Panc1 (cell line): ENCODE data around the gene PPP2R1A. TPM values are rescaled to one million over a fixed set of nuclear protein-coding genes. Genes with fewer than 3 reads are reported as not detected.

ENCODE experiments used
- ATAC-seq: fragments of 200-7000 bp; cut with Tn5 transposase; 2 replicates; pipeline ENCODE4 v1.9.1; 2020; ENCODE audit warnings: mild to moderate bottlenecking, moderate library complexity
- BruUV-seq: library from RNA; stranded (reverse); fragments of 400-500 nt; replicated peaks from 2 replicates; lab custom pipeline; 2021; lab: Mats Ljungman, UMichigan
- CTCF ChIA-PET: fragments of 300-600 bp; sonication (Branson Sonifier 250); formaldehyde crosslinking; loops from one replicate; lab custom pipeline; 2022; ENCODE audit warnings: antibody characterized with exemption; lab: Charles Lee
- POLR2A ChIA-PET: fragments of 300-600 bp; sonication (Branson Sonifier 250); formaldehyde crosslinking; loops from one replicate; lab custom pipeline; 2022; ENCODE audit warnings: antibody characterized with exemption; lab: Charles Lee
- DNase-seq: peaks from one replicate; pipeline ENCODE4 v3.0.0-alpha.2; 2010; ENCODE audit warnings: low read depth, low spot score
- H3K27ac ChIP-seq: 2 replicates; pipeline ENCODE4 v1.5.1; 2011; ENCODE audit warnings: mild to moderate bottlenecking, low read length, inconsistent platforms
- H3K27me3 ChIP-seq: fragments of 200-500 bp; sonication (Bioruptor generic); 2 replicates; pipeline ENCODE4 v1.6.0; 2014; ENCODE audit warnings: low read length, inconsistent platforms; ENCODE audit not compliant: control insufficient read depth, insufficient read depth
- H3K36me3 ChIP-seq: fragments of 200-500 bp; sonication (Bioruptor generic); 2 replicates; pipeline ENCODE4 v1.5.1; 2014; ENCODE audit warnings: inconsistent platforms, mild to moderate bottlenecking, low read length, moderate library complexity; ENCODE audit not compliant: control insufficient read depth, insufficient read depth
- H3K4me1 ChIP-seq: 2 replicates; pipeline ENCODE4 v1.5.1; 2011; ENCODE audit warnings: inconsistent platforms, mild to moderate bottlenecking, low read length, moderate library complexity; ENCODE audit not compliant: control insufficient read depth, insufficient read depth
- H3K4me3 ChIP-seq, 2 experiments: 2 replicates each; pipeline ENCODE4 v1.5.1; 2011 to 2012; ENCODE audit warnings: low read depth in 2 of 2, low read length in 2 of 2, mild to moderate bottlenecking in 2 of 2, inconsistent platforms in 1 of 2, moderate library complexity in 1 of 2
- H3K9me3 ChIP-seq: fragments of 200-500 bp; sonication (Bioruptor generic); 2 replicates; pipeline ENCODE4 v1.5.1; 2014; ENCODE audit warnings: low read depth, mild to moderate bottlenecking, inconsistent platforms, low read length, moderate library complexity; ENCODE audit not compliant: control insufficient read depth, insufficient read depth
- CTCF ChIP-seq: fragments of 450-650 bp; IDR thresholded peaks from 2 replicates; pipeline ENCODE4 v1.5.1; 2017; ENCODE audit warnings: mild to moderate bottlenecking
- POLR2AphosphoS5 ChIP-seq: IDR thresholded peaks from 2 replicates; pipeline ENCODE4 v1.6.1; 2012; ENCODE audit warnings: mild to moderate bottlenecking, low read depth, low read length, moderate library complexity
- REST ChIP-seq, 2 experiments: IDR thresholded peaks; 2 replicates each; pipeline ENCODE4 v1.6.1; 2011 to 2012; ENCODE audit warnings: low read depth in 2 of 2, control low read depth in 1 of 2, low read length in 1 of 2, mild to moderate bottlenecking in 1 of 2, moderate library complexity in 1 of 2; ENCODE audit not compliant: insufficient read depth in 1 of 2
- SIN3A ChIP-seq: IDR thresholded peaks from 2 replicates; pipeline ENCODE4 v1.6.1; 2012; ENCODE audit warnings: low read depth, mild to moderate bottlenecking, low read length, moderate library complexity, borderline replicate concordance; ENCODE audit not compliant: insufficient read depth
- TCF7L2 ChIP-seq: IDR thresholded peaks from 2 replicates; pipeline ENCODE4 v1.6.1; 2011; ENCODE audit warnings: mild to moderate bottlenecking, low read depth, low read length, inconsistent platforms
- in situ Hi-C: cut with HindIII; loops from 2 replicates; pipeline ENCODE4 v1.10.0; 2016; ENCODE audit warnings: low sequenced_read_pairs, low pct_unique_long_range_greater_than_20kb
- intact Hi-C: fragments of 100-400 bp; cut with micrococcal nuclease; formaldehyde crosslinking; loops from one replicate; pipeline ENCODE4 v1.10.0; 2022; ENCODE audit not compliant: unreplicated experiment
- total RNA-seq: library from RNA; stranded (reverse); gene quantifications from one replicate; pipeline ENCODE4 v1.2.1, GENCODE V29; 2021; ENCODE audit not compliant: unreplicated experiment

PPP2R1A gene
- total RNA-seq, 1 experiment from 2014 or later: 146 TPM

GRCh38 chr19:52155596-52156359 is 34.1 kb upstream of the PPP2R1A start:
- H3K36me3 ChIP-seq: no peaks in the 10 kb centered on the region
- H3K27me3 ChIP-seq: no peaks in the 10 kb centered on the region
- in situ Hi-C loops: no loop called here
- no peak for DNase-seq
- no peaks in the 10 kb centered on the region for H3K4me1 ChIP-seq
- no TSS peak for BruUV-seq
- ChIA-PET POLR2A (no interaction called here), CTCF (no interaction called here)
- TF ChIP-seq SIN3A (no peak), TCF7L2 (no peak)
- ATAC-seq: no peak
- intact Hi-C loops: no loop called here
- H3K27ac ChIP-seq: no peak overlapping the region
- H3K9me3 ChIP-seq: peaks cover 35% of the 10 kb centered on the region; the same call in 1 of the 2 replicates
- H3K4me3 ChIP-seq: no peak overlapping the region

- TF ChIP-seq REST (IDR thresholded peaks at IDR 0.05; ENCODE audit: insufficient read depth in 1 of 2, low read depth in 2 of 2, low read length in 1 of 2) (no peak), TCF7L2 (no peak), POLR2AphosphoS5 (no peak), CTCF (no peak), SIN3A (no peak)
- Histone ChIP-seq H3K4me3 (peak overlapping the region; percentile 93 to 94), H3K4me1 (no peaks in the 10 kb centered on the region), H3K9me3 (no peaks in the 10 kb centered on the region), H3K27ac (peak overlapping the region; percentile 70), H3K27me3 (no peaks in the 10 kb centered on the region), H3K36me3 (no peaks in the 10 kb centered on the region)
- intact Hi-C loops: no loop called here
- BruUV-seq: no TSS peak
- CTCF ChIA-PET: no interaction called here
- no peak for DNase-seq
- POLR2A ChIA-PET: no interaction called here
- in situ Hi-C loops: no loop called here
- ATAC-seq: 0 out of 2 replicates have a peak, but pooled peaks have one; percentile 55
These were observed 19.5 kb upstream of the PPP2R1A start for GRCh38 chr19:52170304-52170703.

- no peaks in the 10 kb centered on the region for H3K4me1 ChIP-seq
- no peak for DNase-seq
- no peaks in the 10 kb centered on the region for H3K27me3 ChIP-seq
- no peak for TF ChIP-seq REST (IDR thresholded peaks at IDR 0.05; ENCODE audit: insufficient read depth in 1 of 2, low read depth in 2 of 2, low read length in 1 of 2)
- ChIA-PET CTCF (no interaction called here), POLR2A (no interaction called here)
- no peaks in the 10 kb centered on the region for H3K36me3 ChIP-seq
- intact Hi-C loops (no loop called here), in situ Hi-C loops (no loop called here)
- H3K27ac ChIP-seq: peak overlapping the region; percentile 70
- no peaks in the 10 kb centered on the region for H3K9me3 ChIP-seq
- peak; percentile 65 for ATAC-seq
- H3K4me3 ChIP-seq: peak overlapping the region; percentile 93 to 94
- BruUV-seq: no TSS peak
These were observed 19.0 kb upstream of the PPP2R1A start for GRCh38 chr19:52170863-52171320.
